CD14-positive monocyte (primary cell): ENCODE results near the gene CTNNA3. TPM values are rescaled to one million over a fixed set of nuclear protein-coding genes. Genes with fewer than 3 reads are reported as not detected.

Experiments used
- DNase-seq, 3 donors: peaks; one replicate each; pipeline ENCODE4 v3.0.0-alpha.2; 2011 to 2022
- H2AFZ ChIP-seq: 2 replicates; pipeline ENCODE4 v1.6.0; 2012; ENCODE audit warnings: mild to moderate bottlenecking, low read depth, low read length, inconsistent platforms; ENCODE audit not compliant: insufficient read depth, poor library complexity, severe bottlenecking
- H3K27ac ChIP-seq, 2 donors: 1 replicate in 1 of 2; 2 replicates in 1 of 2; pipeline ENCODE4 v1.5.1; 2012 to 2013; ENCODE audit warnings: low read length in 2 of 2, control low read depth in 1 of 2, inconsistent platforms in 1 of 2, low read depth in 1 of 2, mild to moderate bottlenecking in 1 of 2
- H3K27me3 ChIP-seq, 2 donors: one replicate each; pipeline versions ENCODE4 v1.6.0 to v1.6.1; 2011 to 2013; ENCODE audit warnings: low read length in 2 of 2; ENCODE audit not compliant: control insufficient read depth in 2 of 2, insufficient read depth in 2 of 2
- H3K36me3 ChIP-seq, 2 donors: replicated peaks in 1 of 2; 1 replicate in 1 of 2; 2 replicates in 1 of 2; pipeline versions ENCODE4 v1.5.1 to v1.6.1; 2012 to 2013; ENCODE audit warnings: low read length in 2 of 2, control low read depth in 1 of 2, inconsistent platforms in 1 of 2, mild to moderate bottlenecking in 1 of 2; ENCODE audit not compliant: insufficient read depth in 2 of 2, control insufficient read depth in 1 of 2
- H3K4me1 ChIP-seq, 2 donors: 1 replicate in 1 of 2; 2 replicates in 1 of 2; pipeline versions ENCODE4 v1.5.1 to v1.6.1; 2012 to 2013; ENCODE audit warnings: low read length in 2 of 2, control low read depth in 1 of 2, inconsistent platforms in 1 of 2, mild to moderate bottlenecking in 1 of 2, moderate library complexity in 1 of 2; ENCODE audit not compliant: insufficient read depth in 2 of 2, control insufficient read depth in 1 of 2
- H3K4me2 ChIP-seq: replicated peaks from 2 replicates; pipeline ENCODE3; 2012; ENCODE audit warnings: low read length, moderate library complexity, mild to moderate bottlenecking; ENCODE audit not compliant: poor library complexity, severe bottlenecking; ENCODE audit errors: extremely low read depth
- H3K4me3 ChIP-seq, 3 experiments: fragments of 200-600 bp in 1 of 3; sonication (generic) in 1 of 3; replicated peaks in 1 of 3; 1 replicate in 2 of 3; 2 replicates in 1 of 3; pipeline ENCODE4 v1.5.1; 2011 to 2013; ENCODE audit warnings: low read length in 3 of 3, mild to moderate bottlenecking in 3 of 3, control low read depth in 2 of 3, low read depth in 2 of 3, inconsistent platforms in 1 of 3, moderate library complexity in 1 of 3
- H3K79me2 ChIP-seq: 2 replicates; pipeline ENCODE4 v1.6.0; 2012; ENCODE audit warnings: mild to moderate bottlenecking, control low read depth, inconsistent platforms, low read length, moderate library complexity; ENCODE audit not compliant: insufficient read depth
- H3K9ac ChIP-seq: 2 replicates; pipeline ENCODE4 v1.6.0; 2017; ENCODE audit warnings: low read length, mild to moderate bottlenecking; ENCODE audit not compliant: insufficient read depth, poor library complexity, severe bottlenecking
- H3K9me3 ChIP-seq, 2 donors: replicated peaks in 1 of 2; 1 replicate in 1 of 2; 2 replicates in 1 of 2; pipeline versions ENCODE4 v1.5.1 to v1.6.1; 2012 to 2013; ENCODE audit warnings: low read length in 2 of 2, control low read depth in 1 of 2; ENCODE audit not compliant: control insufficient read depth in 1 of 2, insufficient read depth in 1 of 2
- H4K20me1 ChIP-seq: 2 replicates; pipeline ENCODE4 v1.6.0; 2012; ENCODE audit warnings: mild to moderate bottlenecking, low read length, control low read depth, moderate library complexity; ENCODE audit not compliant: insufficient read depth
- H3K27ac Mint-ChIP-seq, 7 donors: one replicate each; pipeline ENCODE4 v1.8.0; 2020; ENCODE audit warnings: mild to moderate bottlenecking in 7 of 7, mixed read lengths in 7 of 7, moderate library complexity in 6 of 7, inconsistent platforms in 2 of 7
- H3K27me3 Mint-ChIP-seq, 3 donors: one replicate each; pipeline ENCODE4 v1.8.0; 2021 to 2022; ENCODE audit warnings: low read depth in 3 of 3, mild to moderate bottlenecking in 3 of 3, mixed read lengths in 3 of 3, moderate library complexity in 3 of 3, inconsistent platforms in 1 of 3
- H3K36me3 Mint-ChIP-seq, 2 donors: one replicate each; pipeline ENCODE4 v1.8.0; 2020; ENCODE audit warnings: mixed read lengths in 2 of 2, inconsistent platforms in 1 of 2, mild to moderate bottlenecking in 1 of 2
- H3K4me1 Mint-ChIP-seq: one replicate; pipeline ENCODE4 v1.8.0; 2020; ENCODE audit warnings: mild to moderate bottlenecking, mixed read lengths
- H3K4me3 Mint-ChIP-seq, 2 donors: one replicate each; pipeline ENCODE4 v1.8.0; 2020; ENCODE audit warnings: mild to moderate bottlenecking in 2 of 2, mixed read lengths in 2 of 2, moderate library complexity in 1 of 2
- H3K9me3 Mint-ChIP-seq, 7 donors: one replicate each; pipeline ENCODE4 v1.8.0; 2020 to 2022; ENCODE audit warnings: mixed read lengths in 7 of 7, mild to moderate bottlenecking in 6 of 7, moderate library complexity in 6 of 7, inconsistent platforms in 2 of 7
- CTCF ChIP-seq: fragments of 200-600 bp; IDR thresholded peaks from one replicate; pipeline ENCODE4 v1.8.0; 2022; ENCODE audit warnings: antibody characterized with exemption, mild to moderate bottlenecking
- WGBS: methylation state at CpG from one replicate; pipeline ENCODE4 v1.1.5; 2013; ENCODE audit warnings: missing lambda C conversion rate; ENCODE audit not compliant: insufficient coverage; 5-methylcytosine and 5-hydroxymethylcytosine counted together
- intact Hi-C, 2 donors: fragments of 100-400 bp; cut with micrococcal nuclease; formaldehyde crosslinking; loops; one replicate each; pipeline versions ENCODE4 v1.15.0 to v1.15.1; 2023
- polyA plus RNA-seq, 3 donors: library from polyadenylated mRNA; depleted of rRNA in 1 of 3; unstranded in 2 of 3; stranded (reverse) in 1 of 3; fragments of 300-500 nt in 2 of 3; fragments of >200 nt in 1 of 3; fragmentation: Illumina TruSeq in 2 of 3; gene quantifications; 1 replicate in 2 of 3; 2 replicates in 1 of 3; pipeline ENCODE4 v1.2.3, GENCODE V29; 2012 to 2021

Gene CTNNA3
- polyA plus RNA-seq, 3 donors: not detected

- Mint-ChIP-seq H3K27ac (no peak overlapping the region), H3K9me3 (peaks cover 0 to 1% (median 0%) of the 10 kb centered on the region in 7 donors), H3K4me1 (no peaks in the 10 kb centered on the region), H3K27me3 (peaks cover 0 to 2% (median 0%) of the 10 kb centered on the region in 3 donors), H3K36me3 (no peaks in the 10 kb centered on the region), H3K4me3 (no peak overlapping the region)
- Histone ChIP-seq H3K4me3 (no peak overlapping the region), H4K20me1 (no peaks in the 10 kb centered on the region), H3K79me2 (no peaks in the 10 kb centered on the region), H2AFZ (no peak overlapping the region), H3K4me2 (no peak overlapping the region), H3K36me3 (no peaks in the 10 kb centered on the region), H3K9ac (no peak overlapping the region), H3K4me1 (no peaks in the 10 kb centered on the region), H3K9me3 (no peaks in the 10 kb centered on the region), H3K27ac (no peak overlapping the region), H3K27me3 (no peaks in the 10 kb centered on the region)
- WGBS: no CpG with 5 or more reads among the region's 2 CpGs
- intact Hi-C loops: no loop called here
- DNase-seq: no peak
- no peak for TF ChIP-seq CTCF
Measured at GRCh38 chr10:66505003-66505657, 1190.9 kb downstream of the CTNNA3 start.

GRCh38 chr10:66501356-66501755 lies 1194.6 kb downstream of the CTNNA3 start:
- TF ChIP-seq CTCF: no peak
- Histone ChIP-seq H3K27ac (no peak overlapping the region), H2AFZ (no peak overlapping the region), H3K9ac (no peak overlapping the region), H3K4me2 (no peak overlapping the region), H3K4me1 (no peaks in the 10 kb centered on the region), H4K20me1 (no peaks in the 10 kb centered on the region), H3K36me3 (no peaks in the 10 kb centered on the region), H3K79me2 (no peaks in the 10 kb centered on the region), H3K9me3 (no peaks in the 10 kb centered on the region), H3K4me3 (no peak overlapping the region), H3K27me3 (no peaks in the 10 kb centered on the region)
- H3K9me3 Mint-ChIP-seq: peaks cover 0 to 2% (median 0%) of the 10 kb centered on the region in 7 donors
- no peaks in the 10 kb centered on the region for H3K36me3 Mint-ChIP-seq
- no peak overlapping the region for H3K4me3 Mint-ChIP-seq
- WGBS: no CpG with 5 or more reads among the region's 2 CpGs
- peaks cover 0 to 2% (median 0%) of the 10 kb centered on the region in 3 donors for H3K27me3 Mint-ChIP-seq
- intact Hi-C loops: no loop called here
- DNase-seq: no peak
- H3K4me1 Mint-ChIP-seq: no peaks in the 10 kb centered on the region
- no peak overlapping the region for H3K27ac Mint-ChIP-seq
